ENCODE measurements around the gene RPS2. TPM values are rescaled to one million over a fixed set of nuclear protein-coding genes. Genes with fewer than 3 reads are reported as not detected.

Gene RPS2
- total RNA-seq, 8 experiments from 2014 or later, result 1,718 to 3,761 (median 2,257) TPM

DNA sequence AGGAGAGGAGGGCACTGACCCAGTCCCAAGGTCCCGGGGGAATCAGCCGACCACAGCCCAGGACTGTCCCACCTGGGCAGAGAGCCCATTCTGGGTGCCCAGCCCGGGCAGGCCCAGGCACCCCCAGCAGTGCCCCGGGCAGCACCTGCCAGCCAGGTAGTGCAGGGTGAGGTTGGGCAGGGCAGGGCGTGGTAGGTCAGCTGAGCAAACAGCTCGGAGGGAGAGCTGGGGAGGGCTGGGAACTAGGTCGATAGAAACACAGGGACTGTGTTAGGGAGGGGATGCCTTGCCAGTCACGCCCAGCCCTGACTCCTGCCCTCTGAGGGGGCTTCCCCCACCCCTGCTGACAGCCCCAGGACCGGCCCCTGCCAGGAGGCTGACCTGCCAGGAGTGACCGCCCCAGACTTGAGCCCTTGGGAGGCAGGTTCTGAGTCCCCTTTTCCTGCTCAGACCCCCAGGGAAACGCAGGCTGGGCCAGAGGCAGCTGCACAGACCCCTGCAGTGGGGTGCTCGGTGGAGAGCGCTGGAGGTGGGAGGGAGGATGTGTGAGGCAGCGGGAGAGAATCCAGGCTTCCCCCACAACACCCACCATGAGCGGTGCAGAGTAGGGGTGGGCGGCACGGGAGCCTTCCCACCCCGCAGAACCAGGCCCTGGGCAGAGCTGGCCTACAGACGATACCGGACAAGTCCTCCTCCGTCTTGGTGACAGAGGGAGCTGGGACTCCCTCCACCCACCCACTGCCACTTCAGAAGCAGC lies 51.1 kb downstream of the RPS2 start:
- H3K4me1 ChIP-seq (replicated peaks in 1 of 2), result peaks cover 1 to 3% of the 10 kb centered on the region in 2 donors
- no peak overlapping the region for H3K27ac ChIP-seq
- in situ Hi-C loops (cut with MboI; ENCODE audit: low pct_unique_long_range_greater_than_20kb in 2 of 9, low sequenced_read_pairs in 9 of 9, unreplicated experiment in 9 of 9), result no loop called here
- WGBS, 10 experiments, result 0 to 83% (median 20%) methylated on average over 1 to 3 of the region's 21 CpGs; no CpG with 5 or more reads in 7 of the 10 experiments
- H3K4me3 ChIP-seq, result no peak overlapping the region
- peak in 1 of 8 experiments; percentile 24 for ATAC-seq (replicated peaks in 6 of 8)

DNA sequence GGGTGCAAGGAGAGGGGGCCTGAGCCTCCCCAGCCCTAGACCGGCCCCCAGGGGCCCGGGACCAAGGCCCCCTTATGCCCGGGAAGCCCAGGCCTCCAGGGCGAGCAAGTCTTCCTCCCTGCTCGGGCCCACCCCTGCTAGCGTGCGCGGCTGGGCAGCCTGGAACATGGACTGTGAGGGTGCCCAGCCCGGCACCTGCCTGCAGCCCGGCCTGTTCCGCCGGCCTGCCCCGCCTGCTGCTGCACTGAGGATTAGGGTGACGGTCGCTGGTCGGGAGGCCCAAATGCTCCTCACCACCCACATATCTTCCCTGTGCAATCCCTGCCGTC lies 52.4 kb downstream of the RPS2 start:
- no peak for ATAC-seq (replicated peaks in 6 of 8)
- 0 to 80% (median 75%) methylated on average over 1 of the region's 17 CpGs; no CpG with 5 or more reads in 7 of the 10 experiments for WGBS, 10 experiments
- Histone ChIP-seq H3K4me1 (replicated peaks in 1 of 2) (no peaks in the 10 kb centered on the region), H3K4me3 (no peak overlapping the region), H3K27ac (no peak overlapping the region)
- in situ Hi-C loops (cut with MboI; ENCODE audit: low pct_unique_long_range_greater_than_20kb in 2 of 9, low sequenced_read_pairs in 9 of 9, unreplicated experiment in 9 of 9), result no loop called here

Other genes starting within 250 kb of the RPS2 start
- gene NME3, start 193.3 kb downstream of the RPS2 start, total RNA-seq, result 10 to 100 TPM; 41.7 to 59.9 (median 43.5) TPM
- 10 to 100 TPM in 2 of 8 experiments, 1 to 10 TPM in 6; 4.6 to 21.1 (median 6.4) TPM for gene EME2, start 192.0 kb downstream of the RPS2 start, total RNA-seq
- 100 to 1,000 TPM in 3 of 8 experiments, 10 to 100 TPM in 5; 68.4 to 150 (median 87.1) TPM for gene MRPS34, start 191.7 kb downstream of the RPS2 start, total RNA-seq
- gene SPSB3, start 182.3 kb downstream of the RPS2 start, total RNA-seq, result 10 to 100 TPM; 15.0 to 73.8 (median 36.0) TPM
- 10 to 100 TPM; 53.7 to 89.6 (median 67.6) TPM for gene NUBP2, start 181.9 kb downstream of the RPS2 start, total RNA-seq
- 1 to 10 TPM in 2 of 8 experiments, under 1 TPM in 6; 0.25 to 1.1 (median 0.68) TPM for gene IGFALS, start 171.1 kb downstream of the RPS2 start, total RNA-seq
- 10 to 100 TPM; 27.8 to 67.6 (median 38.9) TPM for gene HAGH, start 138.0 kb downstream of the RPS2 start, total RNA-seq
- 10 to 100 TPM; 25.1 to 62.0 (median 30.8) TPM for gene FAHD1, start 137.6 kb downstream of the RPS2 start, total RNA-seq
- gene MEIOB, start 92.7 kb downstream of the RPS2 start, total RNA-seq, result 1 to 10 TPM in 3 of 8 experiments, under 1 TPM in 4, not detected in 1; 0.05 to 2.8 (median 0.78) TPM
- gene HS3ST6, start 46.4 kb downstream of the RPS2 start, total RNA-seq, result 1 to 10 TPM in 1 of 8 experiments, under 1 TPM in 1, not detected in 6; 0.25 to 1.1 TPM
- gene MSRB1, start 21.6 kb downstream of the RPS2 start, total RNA-seq, result 10 to 100 TPM in 2 of 8 experiments, 1 to 10 TPM in 6; 2.8 to 18.1 (median 6.3) TPM
- gene RPL3L, start 10.1 kb downstream of the RPS2 start, total RNA-seq, result 1 to 10 TPM in 1 of 8 experiments, under 1 TPM in 6, not detected in 1; 0.08 to 1.4 (median 0.22) TPM
- gene NDUFB10, start 5.3 kb downstream of the RPS2 start, total RNA-seq, result 100 to 1,000 TPM; 153 to 255 (median 183) TPM
- under 1 TPM in 1 of 8 experiments, not detected in 7; 0.16 TPM for gene RNF151, start 2.0 kb upstream of the RPS2 start, total RNA-seq
- 10 to 100 TPM; 18.4 to 55.5 (median 31.7) TPM for gene TBL3, start 7.2 kb upstream of the RPS2 start, total RNA-seq
- gene NOXO1, start 16.6 kb upstream of the RPS2 start, total RNA-seq, result under 1 TPM in 4 of 8 experiments, not detected in 4; 0.21 to 0.73 (median 0.26) TPM
- gene GFER, start 19.4 kb upstream of the RPS2 start, total RNA-seq, result 10 to 100 TPM; 14.4 to 37.3 (median 25.2) TPM
- gene SYNGR3, start 25.1 kb upstream of the RPS2 start, total RNA-seq, result 10 to 100 TPM in 5 of 8 experiments, 1 to 10 TPM in 2, under 1 TPM in 1; 0.36 to 54.5 (median 18.2) TPM
- gene ZNF598, start 45.0 kb upstream of the RPS2 start, total RNA-seq, result 10 to 100 TPM; 17.6 to 49.1 (median 27.6) TPM
- gene NPW, start 55.0 kb upstream of the RPS2 start, total RNA-seq, result 1 to 10 TPM in 2 of 8 experiments, under 1 TPM in 3, not detected in 3; 0.27 to 1.7 (median 0.92) TPM
- gene NHERF2, start 62.1 kb upstream of the RPS2 start, total RNA-seq, result 10 to 100 TPM in 4 of 8 experiments, 1 to 10 TPM in 4; 1.2 to 27.4 (median 7.8) TPM
- 10 to 100 TPM; 13.0 to 28.3 (median 18.8) TPM for gene NTHL1, start 83.0 kb upstream of the RPS2 start, total RNA-seq
- 100 to 1,000 TPM in 1 of 8 experiments, 10 to 100 TPM in 7; 28.1 to 102 (median 53.2) TPM for gene TSC2, start 83.2 kb upstream of the RPS2 start, total RNA-seq
- 100 to 1,000 TPM in 1 of 8 experiments, 10 to 100 TPM in 7; 27.9 to 123 (median 58.3) TPM for gene PKD1, start 171.1 kb upstream of the RPS2 start, total RNA-seq
- gene RAB26, start 183.8 kb upstream of the RPS2 start, total RNA-seq, result 10 to 100 TPM in 2 of 8 experiments, 1 to 10 TPM in 6; 3.3 to 22.2 (median 5.2) TPM
- gene TRAF7, start 191.0 kb upstream of the RPS2 start, total RNA-seq, result 10 to 100 TPM; 20.7 to 82.2 (median 33.3) TPM
- gene CASKIN1, start 231.8 kb upstream of the RPS2 start, total RNA-seq, result 10 to 100 TPM in 1 of 8 experiments, 1 to 10 TPM in 6, under 1 TPM in 1; 0.61 to 12.2 (median 6.0) TPM
- 10 to 100 TPM; 25.9 to 59.8 (median 38.7) TPM for gene MLST8, start 240.6 kb upstream of the RPS2 start, total RNA-seq
- 10 to 100 TPM in 2 of 8 experiments, 1 to 10 TPM in 6; 1.1 to 15.1 (median 8.4) TPM for gene BRICD5, start 246.0 kb upstream of the RPS2 start, total RNA-seq